Spleen (tissue), 7 donors: ENCODE results near the gene LMBR1.

ENCODE experiments used
- POLR2A ChIP-seq, 3 donors: fragments of 450-650 bp; IDR thresholded peaks; one replicate each; pipeline ENCODE4 v1.5.1; 2017; ENCODE audit warnings: antibody characterized with exemption in 3 of 3, mild to moderate bottlenecking in 1 of 3
- POLR2AphosphoS5 ChIP-seq, 3 donors: sonication (generic); formaldehyde crosslinking; IDR thresholded peaks; one replicate each; pipeline ENCODE4 v1.5.1; 2017; ENCODE audit warnings: antibody characterized with exemption in 3 of 3
- TF ChIP-seq, protein P1 (sequence below), 11 experiments: fragments of 200-600 bp in 7 of 11; fragments of 450-650 bp in 4 of 11; sonication (generic) in 4 of 11; IDR thresholded peaks in 8 of 11; conservative IDR thresholded peaks in 3 of 11; 1 replicate in 7 of 11; 2 replicates in 4 of 11; pipeline versions ENCODE4 v1.4.0 to v1.8.0; 2016 to 2021; ENCODE audit warnings: antibody characterized with exemption in 11 of 11, inconsistent platforms in 4 of 11, mild to moderate bottlenecking in 1 of 11
- donor health status: DM: no; HTN: no; CAD: no; lungs with moderate emphysema.
- donor health status: DM: no; HTN: no; CAD: no.
- donor health status: DM: no; HTN: no; CAD: no.

DNA sequence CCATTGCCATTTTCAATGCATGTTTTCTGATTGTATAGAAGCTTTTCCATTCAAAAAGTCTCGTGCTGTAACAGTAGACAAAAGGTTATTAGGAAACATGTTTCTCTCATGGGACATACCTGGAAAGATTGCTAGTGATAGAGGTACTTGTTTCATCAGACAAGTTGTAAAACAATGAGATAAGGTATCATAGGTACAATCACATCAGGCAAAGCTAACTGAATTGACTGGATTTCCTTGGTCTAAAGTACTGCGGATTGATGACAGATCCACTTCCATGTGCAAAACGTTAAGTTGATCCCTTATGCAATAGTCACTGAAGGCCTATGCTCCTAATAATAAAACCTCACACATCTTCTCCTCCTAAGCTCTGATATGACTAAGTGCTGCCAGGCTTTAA lies 258.9 kb downstream of the LMBR1 start:
- TF ChIP-seq, protein P1, sequence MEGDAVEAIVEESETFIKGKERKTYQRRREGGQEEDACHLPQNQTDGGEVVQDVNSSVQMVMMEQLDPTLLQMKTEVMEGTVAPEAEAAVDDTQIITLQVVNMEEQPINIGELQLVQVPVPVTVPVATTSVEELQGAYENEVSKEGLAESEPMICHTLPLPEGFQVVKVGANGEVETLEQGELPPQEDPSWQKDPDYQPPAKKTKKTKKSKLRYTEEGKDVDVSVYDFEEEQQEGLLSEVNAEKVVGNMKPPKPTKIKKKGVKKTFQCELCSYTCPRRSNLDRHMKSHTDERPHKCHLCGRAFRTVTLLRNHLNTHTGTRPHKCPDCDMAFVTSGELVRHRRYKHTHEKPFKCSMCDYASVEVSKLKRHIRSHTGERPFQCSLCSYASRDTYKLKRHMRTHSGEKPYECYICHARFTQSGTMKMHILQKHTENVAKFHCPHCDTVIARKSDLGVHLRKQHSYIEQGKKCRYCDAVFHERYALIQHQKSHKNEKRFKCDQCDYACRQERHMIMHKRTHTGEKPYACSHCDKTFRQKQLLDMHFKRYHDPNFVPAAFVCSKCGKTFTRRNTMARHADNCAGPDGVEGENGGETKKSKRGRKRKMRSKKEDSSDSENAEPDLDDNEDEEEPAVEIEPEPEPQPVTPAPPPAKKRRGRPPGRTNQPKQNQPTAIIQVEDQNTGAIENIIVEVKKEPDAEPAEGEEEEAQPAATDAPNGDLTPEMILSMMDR (IDR thresholded peaks at IDR 0.05 in 8 of 11, conservative IDR thresholded peaks at IDR 0.05 in 3 of 11): no peak
- TF ChIP-seq POLR2A (IDR thresholded peaks at IDR 0.05) (no peak), POLR2AphosphoS5 (IDR thresholded peaks at IDR 0.05) (no peak)
